ENCODE results near the gene MPV17L2.

GRCh38 chr19:18224525-18225354 is 31.7 kb downstream of the MPV17L2 start:
- TF ChIP-seq CTCF (conservative IDR thresholded peaks at IDR 0.05; ENCODE audit: low read length) (no peak), EZH2phosphoT487 (IDR thresholded peaks at IDR 0.05; ENCODE audit: borderline replicate concordance) (no peak)

Measured in Loucy (cell line).